Fibroblast of mammary gland (primary cell): Measurements from ENCODE around the gene ANKRD55.
"Not testable (repeated sequence)": the region's sequence is repeated elsewhere in the genome, so short reads cannot be mapped to it uniquely, and the experiment has no call there.

Source experiments
- DNase-seq: peaks from one replicate; pipeline ENCODE4 v3.0.0-alpha.2; 2010; ENCODE audit warnings: low read depth
- H3K4me3 ChIP-seq: 2 replicates; pipeline ENCODE4 v1.5.1; 2011; ENCODE audit warnings: low read depth, mild to moderate bottlenecking, low read length, moderate library complexity; ENCODE audit not compliant: control insufficient read depth
- TF ChIP-seq, protein P1 (sequence below): conservative IDR thresholded peaks from 2 replicates; pipeline ENCODE4 v1.5.1; 2011; ENCODE audit warnings: low read depth, low read length, inconsistent platforms; ENCODE audit not compliant: control insufficient read depth, insufficient read depth

The ANKRD55 gene

DNA sequence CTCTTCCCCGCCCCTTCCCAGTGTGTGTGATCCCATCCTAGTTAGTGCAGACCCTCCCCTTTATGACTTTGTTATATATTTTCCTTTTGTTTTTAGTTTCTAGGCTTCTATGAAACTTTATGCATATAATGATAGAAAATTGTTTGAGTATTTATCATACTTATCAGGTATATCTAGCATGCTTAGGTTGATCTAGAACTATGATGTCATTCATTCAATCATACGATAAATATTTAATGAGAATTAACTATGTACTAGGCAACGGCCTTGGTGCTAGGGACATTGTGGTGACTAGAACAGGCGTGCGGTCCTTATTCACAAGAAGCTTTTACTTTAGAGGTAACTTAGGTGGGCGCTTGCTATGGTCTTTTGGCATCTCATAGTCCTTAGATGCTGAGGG lies 13.6 kb upstream of the ANKRD55 start:
- no peak overlapping the region for H3K4me3 ChIP-seq
- no peak for DNase-seq
- TF ChIP-seq, protein P1, sequence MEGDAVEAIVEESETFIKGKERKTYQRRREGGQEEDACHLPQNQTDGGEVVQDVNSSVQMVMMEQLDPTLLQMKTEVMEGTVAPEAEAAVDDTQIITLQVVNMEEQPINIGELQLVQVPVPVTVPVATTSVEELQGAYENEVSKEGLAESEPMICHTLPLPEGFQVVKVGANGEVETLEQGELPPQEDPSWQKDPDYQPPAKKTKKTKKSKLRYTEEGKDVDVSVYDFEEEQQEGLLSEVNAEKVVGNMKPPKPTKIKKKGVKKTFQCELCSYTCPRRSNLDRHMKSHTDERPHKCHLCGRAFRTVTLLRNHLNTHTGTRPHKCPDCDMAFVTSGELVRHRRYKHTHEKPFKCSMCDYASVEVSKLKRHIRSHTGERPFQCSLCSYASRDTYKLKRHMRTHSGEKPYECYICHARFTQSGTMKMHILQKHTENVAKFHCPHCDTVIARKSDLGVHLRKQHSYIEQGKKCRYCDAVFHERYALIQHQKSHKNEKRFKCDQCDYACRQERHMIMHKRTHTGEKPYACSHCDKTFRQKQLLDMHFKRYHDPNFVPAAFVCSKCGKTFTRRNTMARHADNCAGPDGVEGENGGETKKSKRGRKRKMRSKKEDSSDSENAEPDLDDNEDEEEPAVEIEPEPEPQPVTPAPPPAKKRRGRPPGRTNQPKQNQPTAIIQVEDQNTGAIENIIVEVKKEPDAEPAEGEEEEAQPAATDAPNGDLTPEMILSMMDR = no peak

DNA sequence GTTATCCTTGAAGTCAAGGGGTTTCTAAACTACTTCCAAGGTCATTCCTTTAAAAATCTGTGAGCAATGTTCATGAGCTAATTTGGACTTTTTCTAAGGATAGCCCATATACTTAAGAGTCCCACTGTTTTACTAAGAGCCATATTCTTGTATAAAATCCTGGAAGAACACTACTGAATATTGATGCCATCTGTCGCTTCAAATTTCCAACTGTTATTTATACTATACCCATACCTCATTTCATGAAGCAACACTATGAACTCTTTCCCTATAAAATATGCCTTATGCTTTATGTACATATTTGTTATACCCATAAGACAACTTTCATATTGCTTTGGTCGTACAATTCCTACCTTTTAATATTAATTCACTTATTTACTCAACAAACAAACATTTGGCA lies 12.4 kb upstream of the ANKRD55 start:
- TF ChIP-seq, protein P1 = no peak
- no peak for DNase-seq
- no peak overlapping the region for H3K4me3 ChIP-seq

DNA sequence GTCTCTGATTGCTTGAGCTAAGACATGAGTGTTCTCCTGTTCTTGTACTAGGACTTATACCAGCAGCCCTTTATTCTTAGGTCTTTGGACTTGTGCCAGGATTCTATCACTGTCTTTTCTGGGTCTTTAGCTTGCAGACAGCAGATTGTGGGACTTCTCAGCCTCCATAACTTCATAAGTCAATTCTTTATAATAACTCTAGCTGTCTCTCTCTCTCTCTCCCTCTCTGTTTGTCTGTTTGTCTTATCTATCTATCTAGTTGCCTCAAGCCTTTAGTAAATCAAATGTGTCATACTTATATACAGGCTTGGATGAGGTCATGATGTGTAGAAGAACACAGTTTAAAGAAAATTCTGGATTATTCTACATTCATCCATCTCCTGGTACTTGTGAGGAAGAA lies 11.5 kb upstream of the ANKRD55 start:
- TF ChIP-seq, protein P1 = no peak
- no peak overlapping the region for H3K4me3 ChIP-seq
- no peak for DNase-seq

DNA sequence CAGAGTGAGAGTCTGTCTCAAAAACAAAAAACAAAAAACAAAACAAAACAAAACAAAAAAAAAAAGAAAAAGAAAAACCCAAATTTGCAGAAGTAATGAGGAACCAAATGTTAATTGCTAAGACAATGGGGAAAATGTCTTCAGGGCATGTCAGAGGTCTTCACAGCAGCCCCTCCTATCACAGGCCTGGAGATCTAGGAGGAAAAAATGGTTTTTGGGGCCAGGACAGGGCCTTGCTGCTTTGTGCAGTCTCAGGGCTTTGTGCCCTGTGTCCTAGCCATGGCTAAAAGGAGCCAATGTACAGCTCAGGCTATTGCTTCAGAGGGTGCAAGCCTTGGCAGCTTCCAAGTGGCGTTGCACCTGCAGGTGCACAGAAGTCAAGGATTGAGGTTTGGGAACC lies 9.1 kb upstream of the ANKRD55 start:
- DNase-seq, H3K4me3 ChIP-seq: not testable (repeated sequence)

DNA sequence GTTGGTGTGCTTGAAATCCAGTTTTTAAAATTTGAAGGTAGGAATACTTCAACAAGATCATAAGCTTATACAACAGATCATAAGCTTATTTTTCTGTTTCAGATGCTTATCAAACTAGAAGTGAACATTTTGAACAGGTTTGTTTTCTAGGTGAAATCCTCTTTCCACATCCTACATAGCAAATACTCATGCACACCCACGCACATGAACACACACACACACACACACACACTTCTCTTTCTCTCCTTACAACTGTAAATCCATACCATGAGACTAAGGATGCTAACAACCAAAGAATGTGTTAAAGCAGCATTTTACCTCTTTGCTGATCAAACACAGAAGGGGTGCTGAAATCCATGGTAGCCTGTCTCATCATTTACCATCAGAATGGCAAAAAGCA lies 592 bp downstream of the ANKRD55 start:
- no peak overlapping the region for H3K4me3 ChIP-seq
- TF ChIP-seq, protein P1 = no peak

DNA sequence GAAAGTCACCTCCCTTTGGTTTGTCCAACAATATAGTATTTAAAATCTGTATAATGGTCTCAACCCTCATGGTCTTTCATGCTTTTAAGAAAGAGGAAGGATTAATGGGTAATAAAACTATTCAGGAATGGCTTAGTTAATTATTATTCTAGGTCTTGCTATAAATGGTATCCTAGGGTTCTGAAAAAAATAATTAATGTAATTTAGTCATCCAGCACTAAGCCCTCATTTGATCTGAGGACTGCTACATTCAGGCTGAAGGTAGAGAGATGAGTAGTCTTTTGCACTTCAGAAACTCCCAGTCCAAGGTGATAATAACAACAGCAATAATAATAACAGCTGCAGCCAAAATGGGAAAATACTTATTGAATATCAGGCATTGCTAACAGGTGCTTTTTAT lies 2.6 kb downstream of the ANKRD55 start:
- TF ChIP-seq, protein P1 = no peak
- DNase-seq = no peak
- H3K4me3 ChIP-seq = no peak overlapping the region

More for the DNA sequence above, 592 bp downstream of the ANKRD55 start:
- DNase-seq = no peak

DNA sequence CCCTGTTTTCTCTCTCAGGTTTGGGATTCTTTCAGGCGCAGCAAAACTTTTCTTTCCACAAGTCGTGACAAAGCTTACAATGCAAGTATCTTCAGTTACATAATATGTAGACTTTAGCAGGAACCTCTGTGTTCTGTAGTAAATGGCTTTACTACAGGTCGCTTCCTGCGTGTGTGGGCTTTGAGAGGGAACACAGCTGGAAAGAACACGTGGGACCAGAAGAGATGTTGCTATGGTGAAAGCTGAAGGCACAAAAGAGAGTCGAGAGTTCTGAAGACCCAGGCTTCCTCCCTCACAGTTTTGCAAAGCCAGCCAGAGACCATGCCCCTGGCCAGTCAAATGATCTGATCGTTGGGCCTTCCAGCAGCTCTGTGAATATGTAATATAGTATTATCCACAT lies 4.0 kb downstream of the ANKRD55 start:
- DNase-seq = no peak
- no peak overlapping the region for H3K4me3 ChIP-seq
- TF ChIP-seq, protein P1 = no peak
